Prostate gland (tissue), 2 donors: Measurements from ENCODE around the gene FBXL3.

ENCODE experiments used
- POLR2A ChIP-seq: fragments of 450-650 bp; IDR thresholded peaks from one replicate; pipeline ENCODE4 v1.6.1; 2016; ENCODE audit warnings: antibody characterized with exemption, mild to moderate bottlenecking
- POLR2AphosphoS5 ChIP-seq: sonication (generic); formaldehyde crosslinking; IDR thresholded peaks from one replicate; pipeline ENCODE4 v1.6.1; 2017; ENCODE audit warnings: antibody characterized with exemption
- TF ChIP-seq, protein P1 (sequence below), 4 experiments: fragments of 200-600 bp in 2 of 4; fragments of 450-650 bp in 2 of 4; sonication (generic) in 2 of 4; IDR thresholded peaks; 1 replicate in 3 of 4; 2 replicates in 1 of 4; pipeline ENCODE4 v1.5.1; 2016 to 2019; ENCODE audit warnings: antibody characterized with exemption in 4 of 4, mild to moderate bottlenecking in 2 of 4, moderate library complexity in 2 of 4

DNA sequence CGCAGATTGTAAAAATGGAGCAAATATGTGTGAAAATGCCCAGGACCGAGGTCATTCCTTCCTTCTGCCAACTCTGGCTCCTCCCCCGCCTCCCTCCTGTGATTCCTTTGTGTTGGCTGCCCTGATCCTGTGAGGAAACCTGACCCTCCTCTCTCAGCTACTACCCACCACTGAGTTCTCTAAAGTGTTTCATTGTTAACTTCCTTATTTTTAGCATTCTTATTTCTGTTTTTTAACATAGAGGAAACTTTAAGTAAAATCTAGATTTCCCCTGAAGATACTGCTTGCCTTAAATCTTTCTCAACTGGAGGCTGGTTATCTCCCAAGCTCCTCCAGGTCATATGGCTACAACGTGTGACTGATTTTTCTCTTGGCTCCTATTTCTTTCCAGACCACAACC, 21.7 kb upstream of the FBXL3 start:
- TF ChIP-seq POLR2AphosphoS5 (no peak), POLR2A (no peak)
- TF ChIP-seq, protein P1, sequence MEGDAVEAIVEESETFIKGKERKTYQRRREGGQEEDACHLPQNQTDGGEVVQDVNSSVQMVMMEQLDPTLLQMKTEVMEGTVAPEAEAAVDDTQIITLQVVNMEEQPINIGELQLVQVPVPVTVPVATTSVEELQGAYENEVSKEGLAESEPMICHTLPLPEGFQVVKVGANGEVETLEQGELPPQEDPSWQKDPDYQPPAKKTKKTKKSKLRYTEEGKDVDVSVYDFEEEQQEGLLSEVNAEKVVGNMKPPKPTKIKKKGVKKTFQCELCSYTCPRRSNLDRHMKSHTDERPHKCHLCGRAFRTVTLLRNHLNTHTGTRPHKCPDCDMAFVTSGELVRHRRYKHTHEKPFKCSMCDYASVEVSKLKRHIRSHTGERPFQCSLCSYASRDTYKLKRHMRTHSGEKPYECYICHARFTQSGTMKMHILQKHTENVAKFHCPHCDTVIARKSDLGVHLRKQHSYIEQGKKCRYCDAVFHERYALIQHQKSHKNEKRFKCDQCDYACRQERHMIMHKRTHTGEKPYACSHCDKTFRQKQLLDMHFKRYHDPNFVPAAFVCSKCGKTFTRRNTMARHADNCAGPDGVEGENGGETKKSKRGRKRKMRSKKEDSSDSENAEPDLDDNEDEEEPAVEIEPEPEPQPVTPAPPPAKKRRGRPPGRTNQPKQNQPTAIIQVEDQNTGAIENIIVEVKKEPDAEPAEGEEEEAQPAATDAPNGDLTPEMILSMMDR (IDR thresholded peaks at IDR 0.05), result no peak
